Fibroblast of skin of scalp (primary cell): ENCODE results near the gene CBFB.

ENCODE experiments used
- DNase-seq: peaks from one replicate; pipeline ENCODE4 v3.0.0-alpha.2; 2013

CBFB gene

DNA sequence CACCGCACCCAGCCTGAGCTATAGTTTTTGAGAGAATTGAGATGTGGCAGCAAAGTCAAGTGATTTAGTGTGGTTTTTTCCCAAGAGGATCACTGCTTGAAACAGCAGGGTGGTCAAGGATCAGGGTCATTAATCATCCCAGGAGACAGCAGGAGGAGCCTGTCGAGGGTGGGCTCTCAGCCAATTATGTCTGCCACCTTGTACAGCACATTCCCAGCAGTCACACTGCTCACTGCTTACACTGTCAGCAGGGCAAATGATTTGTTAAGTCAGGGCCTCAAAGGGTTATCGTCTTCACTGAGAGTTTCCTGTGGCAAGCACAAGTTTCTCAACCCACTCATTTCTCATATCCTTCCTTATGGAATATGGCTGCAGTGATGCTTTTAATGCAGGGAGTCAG lies 108.7 kb downstream of the CBFB start:
- no peak for DNase-seq

- DNase-seq = no peak
These were observed 112.4 kb downstream of the CBFB start for GRCh38 chr16:67141391-67141790.

DNA sequence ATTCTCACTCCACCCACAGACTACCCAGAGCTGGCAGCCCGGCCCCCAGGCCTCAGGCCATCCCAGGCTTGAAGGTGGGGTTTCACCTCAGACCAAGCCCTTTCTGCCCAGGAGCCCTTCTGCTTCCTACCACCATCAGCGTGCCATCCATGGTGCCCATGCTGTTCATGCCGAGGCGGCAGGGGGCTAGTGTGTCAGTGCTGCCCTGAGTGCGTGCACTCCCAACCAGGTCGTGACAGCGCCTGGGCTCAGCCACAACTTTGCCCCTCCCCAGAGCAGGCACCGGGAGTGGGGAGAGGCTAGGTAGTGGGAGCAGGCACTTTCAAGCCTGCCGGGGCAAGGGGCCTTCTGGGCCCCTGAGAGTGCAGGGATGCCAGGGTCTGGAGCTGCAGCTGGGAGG lies 113.4 kb downstream of the CBFB start:
- no peak for DNase-seq

- no peak for DNase-seq
These were observed 116.0 kb downstream of the CBFB start for GRCh38 chr16:67144943-67145342.

DNA sequence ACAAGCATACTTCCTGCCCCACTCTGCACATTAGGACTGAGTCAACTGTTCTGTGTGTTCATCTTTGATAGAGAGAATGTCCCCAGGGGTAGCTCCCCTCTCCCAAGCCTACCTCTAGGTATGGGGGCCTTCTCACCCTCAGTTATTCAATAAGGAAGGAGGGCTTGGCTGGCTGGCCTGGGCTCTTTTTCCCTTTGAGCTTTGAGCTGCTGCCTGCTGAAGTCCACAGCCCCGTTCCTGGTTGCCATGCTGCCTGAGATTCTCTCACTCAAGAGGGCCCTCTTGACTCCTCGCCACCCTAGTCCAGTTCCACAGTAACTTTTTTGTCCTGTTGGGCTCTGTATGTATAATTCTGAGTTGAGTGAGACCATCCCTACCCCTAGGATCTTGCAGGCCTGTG lies 116.8 kb downstream of the CBFB start:
- DNase-seq = no peak

GRCh38 chr16:67146523-67147357 lies 117.8 kb downstream of the CBFB start:
- DNase-seq = no peak

GRCh38 chr16:67147437-67148140 lies 118.6 kb downstream of the CBFB start:
- no peak for DNase-seq

GRCh38 chr16:67148221-67148620 lies 119.3 kb downstream of the CBFB start:
- no peak for DNase-seq

DNA sequence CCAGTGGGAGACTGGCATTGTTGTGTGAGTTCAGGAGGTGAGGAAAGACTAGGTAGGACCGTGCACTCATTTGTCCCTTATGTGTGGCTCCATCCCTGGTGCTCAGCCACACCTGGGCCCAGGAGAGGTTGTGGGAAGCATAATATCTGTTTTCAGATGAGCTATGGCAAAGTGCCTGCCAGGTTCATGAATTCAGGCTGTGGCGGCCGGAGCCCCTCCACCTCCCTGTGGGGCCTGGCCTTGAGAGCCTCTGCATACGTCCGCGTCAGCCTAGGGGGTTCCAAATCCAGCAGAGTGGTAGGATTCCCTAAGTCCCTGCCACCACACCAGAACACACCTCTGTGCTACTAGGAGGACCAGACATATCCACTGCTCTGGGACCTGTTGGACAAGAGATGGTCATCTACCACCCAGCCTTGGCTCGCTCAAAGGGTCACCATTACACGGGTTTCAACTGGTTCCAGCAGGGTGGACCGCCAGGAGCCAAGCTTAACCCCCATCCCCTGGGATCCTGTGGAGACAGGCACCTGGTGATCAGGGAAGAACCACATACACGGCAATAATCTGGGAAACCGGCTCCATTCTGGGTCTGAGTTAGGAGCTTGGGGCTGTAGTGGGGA lies 119.8 kb downstream of the CBFB start:
- no peak for DNase-seq

- DNase-seq = no peak
These were observed 120.5 kb downstream of the CBFB start for GRCh38 chr16:67149276-67150046.

GRCh38 chr16:67150047-67150832 lies 121.3 kb downstream of the CBFB start:
- DNase-seq = peak; percentile 73
